ENCODE measurements around the gene GPC2.
"Not testable (repeated sequence)": the region's sequence is repeated elsewhere in the genome, so short reads cannot be mapped to it uniquely, and the experiment has no call there.

The GPC2 gene

DNA sequence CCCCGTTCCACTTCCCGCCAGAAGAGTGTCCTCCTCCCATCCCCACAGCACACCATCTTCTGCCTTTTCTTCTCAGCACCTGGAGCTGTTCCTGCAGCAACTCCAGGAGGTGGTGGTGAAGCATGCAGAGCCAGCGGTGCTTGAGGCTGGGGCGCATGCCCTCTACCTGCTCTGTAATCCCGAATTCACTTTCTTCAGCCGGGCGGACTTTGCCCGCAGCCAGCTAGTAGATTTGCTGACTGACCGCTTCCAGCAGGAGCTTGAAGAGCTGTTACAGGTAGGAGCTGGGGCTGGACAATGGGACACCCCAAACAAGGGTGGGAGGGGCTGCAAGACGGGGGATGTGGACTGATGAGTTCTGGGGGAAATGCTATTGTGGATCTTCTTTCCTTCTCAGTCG, 23.5 kb upstream of the GPC2 start:
- no peak for DNase-seq (ENCODE audit: low read depth in 2 of 3, low spot score in 1 of 3)

DNA sequence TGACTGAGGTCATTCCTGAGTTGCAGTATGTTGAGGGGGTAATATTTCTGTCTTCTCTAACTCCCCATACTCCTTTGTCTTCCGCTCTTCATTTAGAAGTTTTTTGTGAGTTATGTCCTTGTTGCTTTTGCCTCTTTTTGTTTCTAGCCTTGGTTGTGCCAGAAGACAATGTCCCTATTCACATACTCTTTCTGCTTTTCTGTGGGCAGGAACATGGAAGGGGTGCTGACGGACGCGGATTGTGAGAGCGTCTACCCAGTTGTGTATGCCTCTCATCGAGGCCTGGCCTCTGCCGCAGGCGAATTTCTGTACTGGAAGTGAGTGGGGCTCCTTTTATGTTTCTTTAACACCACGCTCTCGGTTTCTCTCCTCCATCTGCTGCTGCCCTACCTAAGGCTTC, 21.1 kb upstream of the GPC2 start:
- no peak for DNase-seq (ENCODE audit: low read depth in 2 of 3, low spot score in 1 of 3)

DNA sequence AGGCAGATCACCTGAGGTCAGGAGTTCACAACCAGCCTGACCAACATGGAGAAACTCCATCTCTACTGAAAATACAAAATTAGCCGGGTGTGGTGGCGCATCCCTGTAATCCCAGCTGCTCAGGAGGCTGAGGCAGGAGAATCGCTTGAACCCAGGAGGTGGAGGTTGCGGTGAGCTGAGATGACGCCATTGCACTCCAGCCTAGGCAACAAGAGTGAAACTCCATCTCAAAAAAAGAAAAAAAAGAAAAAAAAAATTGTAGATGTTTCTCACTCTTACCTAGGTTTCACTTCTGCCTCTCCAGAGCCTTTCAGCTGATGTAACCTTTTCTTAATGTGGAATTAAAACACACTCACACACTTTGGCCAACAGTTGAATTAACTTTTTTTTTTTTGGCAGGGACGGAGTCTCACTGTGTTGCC, 18.7 kb upstream of the GPC2 start:
- DNase-seq (ENCODE audit: low read depth in 2 of 3, low spot score in 1 of 3) = not testable (repeated sequence)

DNA sequence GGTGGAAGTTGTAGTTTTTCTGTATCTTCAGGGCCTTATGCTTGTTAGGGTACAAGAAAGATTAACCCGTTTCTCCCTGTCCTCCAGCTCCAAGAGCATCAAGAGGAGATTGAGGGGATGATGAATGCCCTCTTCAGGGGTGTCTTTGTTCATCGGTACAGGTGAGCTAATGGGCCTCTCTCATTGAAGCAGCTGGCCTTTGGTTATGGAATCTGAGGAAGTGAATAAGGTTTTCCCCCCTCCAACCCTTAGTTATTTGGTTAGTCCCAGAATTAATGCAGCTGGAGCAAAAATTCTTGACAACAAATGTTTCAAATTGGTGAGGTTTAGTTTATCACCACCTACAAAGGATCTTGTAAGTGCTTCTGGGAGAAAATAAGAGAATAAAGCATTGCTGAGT, 18.0 kb upstream of the GPC2 start:
- no peak for DNase-seq (ENCODE audit: low read depth in 2 of 3, low spot score in 1 of 3)

DNA sequence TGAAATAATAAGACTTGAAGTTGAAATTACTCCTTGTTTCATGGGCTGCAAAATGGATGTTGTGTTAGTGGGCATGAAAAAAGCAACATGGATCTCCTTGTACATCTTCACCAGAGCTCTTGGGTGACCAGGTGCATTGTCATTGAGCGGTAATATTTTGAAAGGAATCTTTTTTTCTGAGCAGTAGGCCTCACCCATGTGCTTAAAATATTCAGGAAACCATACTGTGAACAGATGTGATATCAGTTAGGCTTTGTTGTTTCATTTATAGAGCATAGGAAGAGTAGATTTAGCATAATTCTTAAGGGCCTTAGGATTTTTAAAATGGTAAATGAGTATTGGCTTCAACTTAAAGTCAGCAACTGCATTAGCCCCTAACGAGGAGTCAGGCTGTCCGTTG, 15.8 kb upstream of the GPC2 start:
- no peak for DNase-seq (ENCODE audit: low read depth in 2 of 3, low spot score in 1 of 3)

DNA sequence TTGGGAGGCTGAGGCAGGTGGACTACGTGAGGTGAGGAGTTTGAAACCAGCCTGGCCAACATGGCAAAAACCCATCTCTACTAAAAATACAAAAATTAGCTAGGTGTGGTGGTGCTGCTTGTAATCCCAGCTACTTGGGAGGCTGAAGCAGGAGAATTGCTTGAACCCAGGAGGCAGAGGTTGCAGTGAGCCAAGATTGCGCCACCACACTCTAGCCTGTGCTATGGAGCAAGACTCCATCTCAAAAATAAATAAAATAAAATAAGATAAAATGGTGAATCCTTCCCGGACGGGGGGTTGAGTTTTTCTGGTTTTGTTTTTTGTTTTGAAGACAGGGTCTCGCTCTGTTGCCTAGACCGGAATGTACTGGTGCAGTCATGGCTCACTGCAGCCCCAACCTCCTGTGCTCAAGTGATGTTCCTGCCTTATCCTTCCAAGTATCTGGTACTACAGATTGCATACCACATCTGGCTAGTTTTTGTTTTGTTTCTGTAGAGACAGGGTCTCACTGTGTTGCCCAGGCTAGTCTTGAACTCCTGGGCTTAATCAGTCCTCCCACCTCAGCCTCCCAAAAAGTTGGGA, 15.2 kb upstream of the GPC2 start:
- DNase-seq (ENCODE audit: low read depth in 2 of 3, low spot score in 1 of 3) = not testable (repeated sequence)

DNA sequence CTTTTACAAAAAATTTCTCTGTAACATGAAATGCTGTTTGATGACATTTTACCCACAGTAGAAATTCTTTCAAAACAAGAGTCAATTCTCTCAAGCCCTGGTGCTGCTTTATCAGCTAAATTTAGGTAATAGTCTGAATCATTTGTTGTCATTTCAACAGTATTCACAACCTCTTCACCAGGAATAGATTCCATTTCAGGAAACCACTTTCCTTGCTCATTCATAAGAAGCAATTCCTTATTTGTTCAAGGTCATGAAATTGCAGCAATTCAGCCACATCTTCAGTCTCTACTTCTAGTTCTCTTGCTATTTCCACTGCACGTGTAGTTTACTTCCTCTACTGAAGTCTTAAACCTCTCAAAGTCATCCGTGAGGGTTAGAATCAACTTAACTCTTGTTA, 14.6 kb upstream of the GPC2 start:
- DNase-seq (ENCODE audit: low read depth in 2 of 3, low spot score in 1 of 3) = no peak

DNA sequence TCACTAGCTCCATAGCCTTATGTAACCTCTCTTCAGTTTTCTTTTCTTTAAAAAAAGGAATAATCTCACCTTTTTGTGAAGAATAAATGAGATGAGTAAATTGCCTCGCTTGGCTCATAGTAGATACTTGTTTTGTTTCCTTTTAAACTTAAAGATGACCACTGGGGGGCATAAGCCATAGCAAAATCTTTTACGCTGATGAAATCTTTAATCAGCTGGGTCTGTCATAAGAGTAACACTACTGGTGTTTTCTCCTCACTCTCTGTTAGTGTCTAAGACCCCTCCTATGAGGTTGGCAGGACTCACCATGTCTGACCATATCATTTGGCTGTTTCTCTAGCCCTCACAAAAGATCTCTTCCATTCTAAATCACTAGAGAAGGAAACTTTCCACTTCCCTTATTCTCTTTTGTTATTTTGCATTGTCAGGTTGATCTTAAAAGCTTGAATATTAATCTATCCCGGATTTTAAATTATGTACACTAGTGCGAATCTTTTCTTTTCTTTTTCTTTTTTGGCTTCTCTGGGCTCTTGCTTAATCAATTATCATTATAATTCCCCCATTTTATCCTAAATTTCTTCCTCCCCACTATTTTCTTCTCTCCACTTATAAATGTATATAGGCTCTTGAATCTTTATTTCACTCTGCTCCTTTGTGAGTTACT, 13.0 kb upstream of the GPC2 start:
- no peak for DNase-seq (ENCODE audit: low read depth in 2 of 3, low spot score in 1 of 3)

DNA sequence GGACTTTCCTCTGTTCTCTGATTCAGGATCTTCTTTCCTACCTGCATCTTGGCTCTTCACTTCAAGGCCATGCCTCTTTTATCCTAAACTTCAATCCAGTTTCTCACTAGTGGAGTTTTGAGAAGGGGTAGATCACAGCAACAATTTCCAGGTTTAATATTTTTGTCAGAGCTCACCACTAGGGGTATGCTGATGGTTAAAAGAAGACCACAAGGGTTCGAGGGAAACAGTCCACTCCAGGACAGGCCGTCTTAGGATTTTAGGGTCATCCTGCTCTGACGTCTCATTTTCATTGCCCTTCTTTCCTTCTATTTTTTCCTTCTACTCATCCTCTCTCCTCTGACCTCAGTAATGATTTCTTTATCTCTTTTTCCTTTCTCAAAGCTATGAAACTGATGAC, 11.9 kb upstream of the GPC2 start:
- DNase-seq (ENCODE audit: low read depth in 2 of 3, low spot score in 1 of 3) = no peak

DNA sequence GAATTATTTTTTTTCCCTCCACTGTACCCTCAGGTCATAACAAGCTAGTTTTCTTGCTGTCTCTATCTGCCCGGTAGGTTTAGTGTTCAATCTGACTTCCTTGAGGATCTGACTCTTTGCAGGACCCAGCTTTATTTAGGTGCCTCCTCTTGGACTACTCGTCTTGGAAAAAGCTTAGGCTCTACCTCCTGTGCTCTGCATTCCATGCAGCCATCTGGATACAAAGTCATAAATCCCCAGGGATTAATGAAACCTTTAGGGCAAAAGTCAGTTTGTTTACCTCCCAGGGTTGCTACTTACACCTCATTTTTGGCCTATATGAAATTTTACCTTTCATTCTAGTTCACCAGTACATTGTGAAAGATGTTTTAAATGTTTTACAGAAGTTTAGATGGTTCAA, 8.5 kb upstream of the GPC2 start:
- DNase-seq (ENCODE audit: low read depth in 2 of 3, low spot score in 1 of 3) = no peak

DNA sequence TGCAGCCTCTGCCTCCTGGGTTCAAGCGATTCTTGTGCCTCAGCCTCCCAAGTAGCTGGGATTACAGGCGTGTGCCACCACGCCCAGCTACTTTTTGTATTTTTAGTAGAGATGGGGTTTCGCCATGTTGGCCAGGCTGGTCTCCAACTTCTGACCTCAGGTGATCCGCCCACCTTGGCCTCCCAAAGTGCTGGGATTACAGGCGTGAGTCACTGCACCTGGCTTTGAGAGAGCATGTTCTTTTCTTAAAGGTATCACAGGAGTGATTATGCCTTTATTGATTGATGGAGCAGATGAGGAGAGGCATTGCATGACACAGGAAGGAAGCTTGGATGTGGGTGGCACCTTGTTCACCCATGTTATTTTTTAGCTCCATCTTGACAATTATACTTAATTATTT, 5.9 kb upstream of the GPC2 start:
- DNase-seq (ENCODE audit: low read depth in 2 of 3, low spot score in 1 of 3) = not testable (repeated sequence)

DNA sequence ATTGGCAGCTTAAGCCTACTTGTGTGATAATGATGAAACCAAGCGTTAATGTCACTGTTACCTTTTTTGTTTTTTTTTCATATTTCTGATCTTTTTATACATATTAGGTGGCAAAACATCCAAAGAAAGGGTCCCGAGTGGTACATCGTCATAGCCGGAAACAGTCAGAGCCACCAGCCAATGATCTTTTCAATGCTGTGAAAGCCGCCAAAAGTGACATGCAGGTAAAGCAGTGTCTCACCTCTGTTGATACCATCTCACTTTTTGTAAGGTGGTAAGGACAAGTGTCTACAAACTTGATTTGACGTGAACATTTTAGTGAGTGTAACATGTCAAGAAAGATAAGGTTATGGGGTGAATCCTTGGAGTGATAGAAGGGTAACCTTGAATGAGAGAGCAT, 5.4 kb upstream of the GPC2 start:
- DNase-seq (ENCODE audit: low read depth in 2 of 3, low spot score in 1 of 3) = not testable (repeated sequence)

DNA sequence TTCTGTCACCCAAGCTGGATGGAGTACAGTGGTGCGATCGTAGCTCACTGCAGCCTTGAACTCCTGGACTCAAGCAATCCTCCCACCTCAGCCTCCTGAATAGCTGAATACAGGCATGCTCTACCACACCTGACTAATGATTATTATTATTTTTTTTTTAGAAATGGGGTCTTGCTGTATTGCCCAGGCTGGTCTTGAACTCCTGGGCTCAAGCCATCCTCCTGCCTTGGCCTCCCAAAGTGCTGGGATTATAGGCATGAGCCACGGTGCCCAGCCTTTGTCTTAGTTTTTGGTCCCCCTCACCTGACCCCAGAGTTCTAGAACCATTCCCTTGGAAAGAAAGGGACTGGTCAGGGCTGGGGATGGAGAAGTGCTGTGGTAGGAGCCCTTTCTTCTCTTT, 2.9 kb upstream of the GPC2 start:
- not testable (repeated sequence) for DNase-seq (ENCODE audit: low read depth in 2 of 3, low spot score in 1 of 3)

DNA sequence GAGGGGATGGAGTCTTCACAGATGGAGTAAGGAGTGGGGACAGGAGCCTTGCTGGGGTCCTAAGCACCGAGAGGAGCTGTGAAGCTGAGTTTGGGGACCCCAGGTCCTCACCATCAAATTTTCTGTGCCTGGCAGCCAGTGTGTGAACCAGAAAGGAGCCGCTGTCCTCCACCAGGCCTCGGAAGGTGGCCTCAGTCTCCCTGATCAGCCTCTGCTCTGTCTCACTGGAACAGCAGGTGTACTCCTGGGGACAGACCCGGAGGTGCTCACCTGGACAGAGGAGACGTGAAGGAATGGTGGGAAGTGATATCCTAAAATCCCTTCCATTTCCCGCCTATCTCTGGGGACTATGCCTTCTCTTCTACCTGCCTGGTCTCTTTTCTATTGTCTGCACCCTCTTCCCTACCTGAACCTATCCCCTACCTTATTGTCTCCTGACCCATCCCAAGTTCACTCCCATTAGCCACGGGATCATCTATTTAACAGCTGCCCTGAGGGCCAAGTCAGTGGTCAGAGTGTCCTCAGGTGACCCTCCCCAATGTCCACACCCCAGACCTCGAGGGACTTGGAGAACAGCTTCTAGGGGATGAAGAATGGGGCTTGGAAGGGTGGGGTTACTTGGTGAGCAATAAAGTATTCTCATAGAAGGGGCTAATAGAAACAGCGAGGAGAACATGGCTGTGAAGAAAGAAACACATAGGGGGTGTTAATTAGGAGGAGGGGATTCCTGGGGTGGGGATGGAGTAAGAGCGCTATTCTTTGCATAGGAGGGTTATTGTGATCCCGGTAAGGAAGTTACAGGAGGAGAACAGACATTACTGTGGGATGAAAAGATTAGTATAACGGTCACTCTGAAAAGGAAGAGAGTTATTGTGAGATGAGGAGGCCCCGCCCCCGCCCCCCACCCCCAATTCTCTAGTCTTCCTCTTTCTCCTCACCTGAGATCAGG, 811 bp downstream of the GPC2 start:
- no peak for DNase-seq (ENCODE audit: low read depth in 2 of 3, low spot score in 1 of 3)

DNA sequence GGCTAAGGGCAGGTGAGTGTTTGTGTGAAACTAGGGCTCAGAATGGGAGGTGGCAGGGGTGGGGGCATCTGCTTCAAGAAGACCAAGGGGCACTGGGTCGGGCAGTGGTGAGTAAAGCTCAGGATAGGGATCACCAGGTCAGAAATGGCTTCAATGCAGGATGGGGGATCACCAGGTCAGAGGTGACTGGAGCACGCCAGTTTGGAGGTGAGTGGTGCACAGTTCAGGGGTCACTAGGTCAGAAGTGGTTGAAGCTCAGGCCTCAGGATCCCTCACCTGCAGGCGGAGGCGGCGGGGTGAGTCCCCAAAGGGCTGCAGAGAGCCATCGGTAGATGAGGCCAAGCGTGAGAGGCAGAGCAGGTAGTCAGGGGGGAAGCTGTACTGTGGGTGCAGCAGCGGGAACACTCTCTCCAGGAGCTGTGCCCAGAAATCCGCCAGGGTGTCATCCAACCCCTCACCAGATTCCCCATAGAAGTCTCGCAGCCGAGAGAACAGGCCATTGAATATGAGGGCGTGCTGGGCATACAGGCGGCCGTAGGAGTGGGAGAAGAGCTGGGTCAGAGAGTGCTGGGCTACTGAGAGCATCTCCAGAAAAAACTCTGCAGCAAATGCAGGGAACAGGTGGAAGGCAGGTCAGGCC, 1.8 kb downstream of the GPC2 start:
- DNase-seq (ENCODE audit: low read depth in 2 of 3, low spot score in 1 of 3) = no peak

DNA sequence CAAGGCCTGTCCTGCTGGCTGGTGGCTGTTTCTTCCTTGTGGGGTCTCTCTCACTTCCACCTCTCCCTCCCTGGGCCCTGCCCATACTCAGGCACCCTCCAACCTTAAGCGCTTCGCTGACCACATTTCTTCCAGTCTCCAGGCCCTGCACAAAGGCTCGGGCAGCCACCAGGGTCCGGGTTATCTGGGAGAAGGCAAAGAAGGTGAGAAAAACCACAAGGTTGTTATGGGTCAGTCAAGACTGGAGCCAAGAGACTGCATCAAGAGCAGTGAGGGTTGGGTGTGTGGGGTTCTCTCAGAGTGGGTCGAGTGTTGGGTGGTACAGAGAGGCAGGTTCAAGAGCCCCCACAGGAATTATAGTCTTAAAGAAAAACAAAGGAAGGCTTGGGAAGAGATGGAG, 2.6 kb downstream of the GPC2 start:
- no peak for DNase-seq (ENCODE audit: low read depth in 2 of 3, low spot score in 1 of 3)

DNA sequence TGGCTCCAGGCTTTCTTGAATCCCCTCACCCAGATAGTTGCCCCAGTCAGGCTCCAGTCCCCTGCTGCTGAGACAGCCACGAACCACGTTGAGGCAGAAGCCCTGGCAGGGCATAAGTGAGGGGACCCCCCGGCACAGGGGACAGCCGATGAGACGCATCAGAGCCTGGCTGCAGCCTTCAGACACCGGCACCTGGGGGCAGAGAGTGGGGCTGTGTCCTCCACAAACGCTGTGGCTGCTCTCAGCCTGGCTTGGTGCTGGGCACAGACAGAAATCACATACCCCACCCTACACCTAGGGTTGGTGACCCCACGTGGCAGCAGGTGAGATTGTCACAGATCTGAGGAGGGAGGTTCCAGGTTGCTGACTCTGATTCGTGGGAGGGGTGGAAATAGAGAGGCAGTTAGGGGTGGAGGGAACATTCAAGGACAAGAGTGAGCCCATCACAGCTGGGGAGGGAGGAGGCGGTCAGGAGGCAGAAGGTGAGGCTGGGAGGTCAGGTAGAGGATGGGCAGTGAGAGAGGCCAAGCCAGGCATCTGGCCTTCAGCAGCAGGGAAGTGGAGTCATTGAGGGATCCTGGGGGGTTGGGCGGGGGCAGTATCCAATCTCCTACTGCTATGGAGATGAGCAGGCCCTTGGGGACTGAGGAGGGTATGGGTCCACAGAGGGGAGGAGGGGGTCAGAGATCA, 3.2 kb downstream of the GPC2 start:
- no peak for DNase-seq (ENCODE audit: low read depth in 2 of 3, low spot score in 1 of 3)

DNA sequence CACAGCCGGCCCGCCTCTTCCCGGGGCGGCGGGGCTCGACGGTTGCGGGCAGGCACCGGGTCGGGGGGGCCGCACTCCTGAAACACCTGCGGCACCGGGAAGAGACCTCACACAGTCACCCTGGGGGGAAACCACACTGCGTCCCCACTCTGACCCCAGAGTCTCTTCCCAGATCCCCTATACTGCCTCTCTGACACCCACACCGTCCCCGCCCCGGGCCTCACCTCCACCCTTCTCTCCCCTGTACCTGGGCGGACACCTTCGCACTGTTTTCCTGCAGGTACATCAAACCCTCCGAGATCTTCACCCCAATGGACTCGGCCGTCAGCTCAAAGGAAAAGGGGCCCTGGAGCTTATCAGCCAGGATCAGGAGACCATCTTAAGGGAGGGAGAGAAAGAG, 5.3 kb downstream of the GPC2 start:
- no peak for DNase-seq (ENCODE audit: low read depth in 2 of 3, low spot score in 1 of 3)

DNA sequence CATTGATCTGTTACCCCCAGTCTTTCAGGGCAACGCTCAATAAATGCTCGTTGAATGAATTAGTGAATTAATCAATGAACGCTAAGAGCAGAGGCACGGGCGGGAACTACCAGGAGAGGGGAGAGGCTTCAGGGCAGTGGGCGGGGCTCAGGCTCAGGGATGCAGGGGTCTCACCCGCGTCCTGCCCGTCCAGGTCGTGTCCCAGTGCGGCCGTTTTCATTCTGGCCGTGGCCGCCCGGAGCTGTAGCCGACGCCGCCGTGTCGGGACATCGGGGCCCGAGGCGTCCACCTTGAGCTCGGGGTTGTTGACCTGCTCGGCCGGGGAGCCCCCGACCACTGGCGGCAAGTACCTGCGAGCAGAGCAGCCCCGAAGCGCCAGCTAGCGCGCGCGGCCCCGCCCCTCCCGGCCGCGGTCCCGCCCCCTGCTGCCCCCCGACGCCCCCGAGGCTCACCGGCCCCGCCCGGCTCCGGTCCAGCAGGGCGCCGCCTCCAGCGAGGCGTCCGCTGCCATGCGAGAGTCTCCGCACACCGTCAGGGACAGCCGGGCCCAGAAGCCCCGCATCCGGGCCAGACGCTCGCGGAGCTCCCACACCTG, 6.0 kb downstream of the GPC2 start:
- DNase-seq (ENCODE audit: low read depth in 2 of 3, low spot score in 1 of 3) = no peak

DNA sequence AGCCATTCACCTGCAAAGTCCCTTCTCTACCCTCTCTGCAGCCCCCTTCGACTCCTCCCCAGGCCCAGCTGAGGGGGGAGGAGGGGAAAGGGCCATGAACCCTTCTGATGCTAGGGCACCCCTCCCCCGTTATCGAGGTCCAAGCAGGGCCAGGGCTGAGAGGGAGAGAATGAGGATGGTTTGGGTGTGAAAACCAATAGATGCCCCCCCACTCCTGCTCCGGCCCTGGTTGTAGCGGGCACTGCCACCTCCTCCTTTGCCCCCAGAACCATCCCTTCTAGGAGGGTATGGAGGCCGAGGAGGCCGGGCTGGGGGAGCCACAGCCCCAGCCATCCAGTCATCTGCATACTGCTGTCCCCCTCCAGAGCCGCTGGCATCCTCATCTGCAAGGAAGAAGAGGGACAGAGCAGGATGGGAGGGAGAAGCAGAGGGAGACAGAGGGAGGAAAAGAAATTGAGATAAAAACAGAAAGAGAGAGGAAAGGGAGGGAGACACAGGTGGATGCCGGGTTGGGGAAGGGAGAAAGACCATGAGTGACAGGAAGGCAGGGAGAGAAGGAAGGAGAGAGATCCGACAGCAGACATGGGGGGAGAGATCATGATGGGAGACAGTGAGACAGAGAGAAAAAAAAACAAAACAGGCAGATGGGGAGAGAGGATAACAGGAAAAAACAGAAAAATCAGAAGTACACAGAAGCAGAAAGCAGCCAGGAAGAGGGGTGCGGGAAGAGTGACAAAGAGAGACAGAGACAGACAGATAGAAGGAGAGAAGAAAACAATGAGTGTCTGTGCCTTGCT, 6.9 kb downstream of the GPC2 start:
- DNase-seq (ENCODE audit: low read depth in 2 of 3, low spot score in 1 of 3) = no peak
